HTR-8/SVneo (cell line): ENCODE results near the gene AP3B2.

Experiments used
- DNase-seq: peaks from one replicate; pipeline ENCODE4 v3.0.0; 2011; ENCODE audit warnings: low spot score, mixed read lengths; ENCODE audit not compliant: insufficient read length
- FAIRE-seq: peaks from 2 replicates; lab custom pipeline; 2011; peaks lifted over from hg19 to GRCh38; lab: Jason Lieb, UNC

The AP3B2 gene

DNA sequence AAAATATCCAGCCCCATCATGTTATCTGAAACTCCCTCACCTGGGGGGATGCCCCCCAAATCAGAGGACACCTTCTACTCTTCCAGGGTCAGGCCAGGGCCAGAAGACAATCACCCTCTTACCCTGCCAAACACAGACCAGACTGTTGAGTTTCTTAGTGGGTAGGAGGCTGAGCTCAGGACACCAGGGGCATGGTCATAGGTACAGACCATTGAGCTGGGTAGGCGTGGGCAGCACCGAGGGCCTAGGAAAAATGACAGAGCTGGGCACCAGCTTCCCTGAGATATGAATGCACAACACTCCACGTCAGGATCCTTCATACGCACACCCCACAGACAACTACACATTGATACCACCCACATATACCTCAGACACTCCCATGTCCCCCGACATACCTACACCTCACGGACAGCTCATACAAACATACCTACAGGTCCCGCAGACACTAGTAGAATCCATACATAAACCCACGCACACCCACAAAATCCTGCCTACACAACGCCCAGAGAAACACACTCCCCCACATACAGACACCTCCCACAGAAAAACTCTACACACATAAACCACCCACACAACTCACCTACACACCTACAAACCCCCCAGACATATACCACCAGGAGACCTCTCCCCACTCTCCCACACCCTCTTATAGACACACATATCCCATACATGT is 11.8 kb downstream of the AP3B2 start:
- FAIRE-seq (no peak), DNase-seq (no peak)

DNA sequence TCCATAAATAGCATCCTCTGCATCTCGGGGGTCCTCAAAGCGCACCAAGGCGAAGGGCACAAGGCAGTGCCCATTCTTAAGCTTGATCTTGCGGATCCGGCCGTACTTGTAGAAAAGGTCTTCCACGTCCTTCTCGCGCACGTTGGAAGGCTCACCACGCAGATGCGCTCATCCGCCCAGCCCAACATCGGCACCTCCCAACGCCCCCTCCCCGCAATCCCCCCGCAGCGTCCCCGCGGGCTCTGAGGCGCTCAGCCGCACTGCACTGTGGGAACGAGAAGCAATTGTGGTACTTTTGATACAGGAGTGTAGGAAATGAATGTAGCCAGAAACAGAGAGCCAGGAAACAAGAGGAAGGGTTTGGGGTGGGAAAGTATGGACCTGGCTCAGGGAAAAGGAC is 17.5 kb downstream of the AP3B2 start:
- no peak for DNase-seq
- no peak for FAIRE-seq

DNA sequence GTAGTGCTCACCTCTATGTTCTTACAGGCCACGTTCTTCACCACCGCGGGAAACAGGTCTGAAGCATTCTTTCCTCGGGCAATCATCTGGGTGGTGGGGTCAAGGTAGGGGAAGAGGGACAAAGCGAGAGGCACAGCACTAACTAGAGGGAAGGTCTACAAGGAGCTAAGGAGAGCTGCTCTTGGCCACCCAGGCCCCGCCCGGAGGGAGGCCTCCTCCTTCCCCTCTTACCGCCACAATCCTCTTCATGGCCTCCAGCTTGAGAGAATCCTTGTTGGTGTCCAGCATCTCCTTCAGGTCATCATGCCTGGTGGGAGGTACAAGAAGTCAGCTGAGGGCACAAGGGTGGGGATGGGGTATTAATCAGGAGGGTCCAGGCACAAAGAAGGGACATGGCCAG is 20.5 kb downstream of the AP3B2 start:
- DNase-seq: no peak
- no peak for FAIRE-seq

DNA sequence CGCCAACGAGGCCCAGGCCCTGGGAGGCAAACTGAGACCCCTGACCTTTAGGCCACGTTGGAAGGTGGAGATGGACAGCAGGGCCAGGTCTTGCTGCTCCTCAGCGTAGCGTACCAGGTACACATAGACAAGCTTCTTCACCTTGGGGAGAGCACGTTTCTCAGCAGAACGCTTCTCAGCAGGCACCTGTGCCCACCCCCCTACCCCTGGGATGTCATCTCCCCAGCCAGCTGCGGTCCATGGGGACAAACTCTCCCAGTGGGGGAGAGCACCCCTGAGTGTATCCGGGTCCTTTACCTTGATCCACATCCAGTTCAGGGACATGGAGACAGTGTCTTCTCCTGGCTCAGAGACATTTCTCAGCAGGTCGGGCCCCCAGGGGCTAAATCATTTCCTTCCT is 21.0 kb downstream of the AP3B2 start:
- FAIRE-seq (no peak), DNase-seq (no peak)

DNA sequence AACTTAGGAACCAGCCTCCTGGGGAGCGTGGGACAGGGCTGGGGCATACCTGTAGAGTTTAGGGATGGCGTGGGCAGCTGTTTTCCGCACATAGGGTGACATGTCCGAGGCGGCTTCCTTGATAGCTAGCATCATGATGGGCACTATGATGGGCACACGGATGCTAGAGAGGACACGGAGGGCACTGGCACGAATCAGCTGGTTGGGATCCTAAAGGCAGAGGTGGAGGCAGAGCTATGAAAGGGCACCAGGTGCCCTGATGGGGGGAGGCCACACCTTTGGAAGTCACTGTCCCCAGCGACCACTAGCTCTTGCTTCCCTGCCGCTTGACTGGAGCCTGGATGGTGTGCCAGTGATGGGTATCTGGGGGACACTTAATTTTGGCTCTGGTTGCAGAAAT is 28.3 kb downstream of the AP3B2 start:
- FAIRE-seq: no peak
- no peak for DNase-seq

DNA sequence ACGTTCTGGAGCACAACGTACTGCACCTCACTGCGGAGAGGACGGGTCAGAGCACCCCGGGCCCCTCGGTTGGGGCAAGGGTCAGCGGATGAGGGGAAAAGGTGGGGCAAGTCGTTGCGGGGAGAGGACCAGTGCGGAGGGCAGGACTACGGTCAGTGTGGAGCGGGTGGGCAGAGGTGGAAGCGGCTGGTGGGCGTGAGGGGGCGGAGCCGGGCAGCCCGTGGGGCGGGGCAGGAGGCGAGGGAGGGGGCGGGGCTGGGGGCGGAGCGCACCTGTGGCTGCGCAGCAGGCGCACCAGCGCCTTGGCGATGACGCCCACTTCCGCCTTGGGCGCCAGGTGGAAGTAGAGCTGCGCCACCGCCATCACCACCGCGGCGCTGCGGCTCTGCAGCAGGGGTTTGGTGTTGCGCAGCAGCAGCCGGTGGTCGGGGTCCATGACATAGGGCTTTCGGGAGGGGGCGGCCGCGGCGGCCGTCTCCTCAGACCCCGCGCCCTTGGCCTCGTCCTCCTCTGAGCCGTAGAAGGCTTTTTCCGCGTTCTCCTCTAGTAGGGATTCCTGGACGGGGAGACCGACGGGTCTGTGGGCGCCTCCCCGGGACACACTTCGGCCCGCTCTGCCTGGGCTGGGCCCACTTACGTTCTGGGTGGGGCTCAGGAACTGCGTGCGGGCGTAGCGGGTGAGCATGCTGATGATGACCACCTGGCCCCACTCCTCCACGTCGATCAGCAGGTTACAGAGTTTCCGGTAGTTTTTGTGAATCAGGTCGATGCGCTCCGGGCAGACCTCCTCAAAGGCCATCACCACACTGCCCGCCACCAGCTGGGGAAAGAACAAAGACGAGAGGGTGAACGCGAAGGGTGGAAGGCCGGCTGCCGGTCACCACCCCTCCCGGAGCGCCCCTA is 29.2 kb downstream of the AP3B2 start:
- FAIRE-seq: peak; percentile 69
- peak; percentile 57 for DNase-seq

DNA sequence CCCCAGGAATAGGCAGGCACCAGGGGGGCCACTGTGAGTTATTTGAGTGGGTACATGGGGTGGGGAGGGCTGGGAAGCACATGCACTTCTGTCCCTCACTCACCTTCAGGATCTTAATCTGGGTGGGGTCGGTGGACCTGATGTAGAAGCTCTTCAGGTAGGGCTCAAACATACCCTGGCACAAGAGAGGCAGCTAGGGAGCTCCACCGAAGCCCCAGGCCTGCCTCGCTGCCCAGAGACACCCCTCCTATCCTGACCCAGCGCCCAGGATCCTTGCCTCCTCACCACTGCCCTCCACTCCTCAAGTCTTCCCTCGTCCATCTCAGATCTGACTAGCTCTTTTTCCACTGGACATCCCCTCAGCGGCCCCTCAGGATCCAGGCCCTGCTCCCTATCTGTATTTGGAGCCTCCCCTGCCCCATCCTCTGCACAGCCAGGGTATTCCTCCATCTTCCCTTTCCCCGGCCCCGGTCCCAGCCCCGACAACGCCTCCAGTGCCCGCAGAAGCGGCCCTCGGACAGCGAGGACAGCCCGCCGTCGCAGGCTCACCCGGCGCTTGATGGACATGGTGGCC is 30.0 kb downstream of the AP3B2 start:
- DNase-seq (no peak), FAIRE-seq (no peak)

DNA sequence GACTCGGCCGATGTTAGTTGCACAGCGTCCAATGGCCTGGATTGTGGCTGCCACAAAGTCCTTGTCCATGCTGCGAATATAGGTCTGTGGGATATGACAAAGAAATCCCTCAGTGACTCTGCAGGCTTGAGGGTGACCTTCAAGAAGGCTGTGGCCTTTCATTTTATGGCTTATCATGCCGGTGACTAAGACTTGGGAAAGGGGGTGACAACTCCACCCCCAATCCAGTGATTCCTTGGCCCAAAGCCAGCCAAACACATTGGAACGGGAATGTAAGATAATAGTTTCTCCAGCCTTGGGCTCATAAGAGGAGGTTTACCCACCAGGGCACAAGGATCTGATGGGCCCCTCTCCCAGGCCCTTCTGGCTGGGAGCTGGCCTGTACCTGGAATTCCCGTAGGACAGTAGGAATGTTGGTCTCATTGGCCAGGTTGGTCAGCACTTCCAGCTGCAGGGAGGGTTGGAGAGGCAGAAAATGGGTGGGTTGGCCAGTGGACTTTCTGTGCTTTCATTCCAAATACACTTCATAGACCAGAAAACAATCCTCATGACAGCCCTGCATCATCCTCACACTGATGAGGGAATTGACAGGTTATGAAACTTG is 31.9 kb downstream of the AP3B2 start:
- FAIRE-seq (no peak), DNase-seq (no peak)

DNA sequence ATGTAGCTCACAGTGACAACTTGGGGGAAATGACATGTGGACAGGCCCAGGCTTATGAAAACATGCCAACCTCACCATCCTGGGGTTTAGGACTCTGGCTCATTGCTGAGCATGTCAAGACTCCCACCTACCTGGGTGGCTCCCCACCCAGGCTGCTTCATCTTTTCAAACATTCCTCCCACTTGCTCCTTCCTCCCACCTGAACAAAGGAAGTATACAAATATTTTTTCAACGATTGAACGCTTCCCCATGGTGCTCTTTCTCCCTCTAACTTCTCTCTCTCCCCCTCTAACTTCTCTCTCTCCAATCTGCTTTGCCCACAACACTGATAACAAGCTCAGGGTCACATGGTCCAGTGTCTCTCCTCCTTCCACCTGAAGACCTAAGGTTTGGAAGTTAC is 34.8 kb downstream of the AP3B2 start:
- FAIRE-seq (no peak), DNase-seq (no peak)

DNA sequence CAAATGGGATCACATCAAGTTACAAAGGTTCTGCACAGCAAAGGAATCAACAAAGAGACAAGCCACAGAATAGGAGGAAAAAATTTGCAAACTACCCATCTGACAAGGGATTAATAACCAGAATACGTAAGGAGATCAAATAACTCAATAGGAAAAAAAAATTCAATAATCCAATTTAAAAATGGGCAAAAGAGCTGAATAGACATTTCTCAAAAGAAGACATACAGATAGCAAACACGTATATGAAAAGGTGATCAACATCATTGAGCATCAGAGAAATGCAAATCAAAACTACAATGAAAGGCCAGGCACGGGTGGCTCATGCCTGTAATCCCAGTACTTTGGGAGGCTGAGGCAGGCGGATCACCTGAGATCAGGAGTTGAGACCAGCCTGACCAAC is 39.0 kb downstream of the AP3B2 start:
- DNase-seq (no peak), FAIRE-seq (no peak)

DNA sequence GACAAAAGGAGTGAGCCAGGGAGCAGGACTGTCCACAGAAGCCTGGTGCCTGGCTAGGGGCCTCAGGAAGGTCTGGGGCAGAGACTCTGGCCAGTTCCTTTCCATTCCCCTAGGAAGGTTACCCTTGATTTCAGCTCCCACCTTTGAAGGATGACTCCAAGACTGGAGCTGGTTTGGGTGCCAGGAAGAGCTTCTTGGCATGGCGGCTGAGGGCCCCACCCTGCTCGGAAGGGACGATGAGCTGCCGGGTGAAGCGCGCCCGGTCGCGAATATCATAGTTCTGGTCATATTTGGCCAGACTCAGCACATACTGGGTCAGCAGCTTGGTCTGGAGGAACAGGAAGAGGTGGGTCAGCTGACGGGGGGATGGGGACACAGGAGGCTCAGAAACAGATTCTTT is 43.1 kb downstream of the AP3B2 start:
- FAIRE-seq: no peak
- no peak for DNase-seq

DNA sequence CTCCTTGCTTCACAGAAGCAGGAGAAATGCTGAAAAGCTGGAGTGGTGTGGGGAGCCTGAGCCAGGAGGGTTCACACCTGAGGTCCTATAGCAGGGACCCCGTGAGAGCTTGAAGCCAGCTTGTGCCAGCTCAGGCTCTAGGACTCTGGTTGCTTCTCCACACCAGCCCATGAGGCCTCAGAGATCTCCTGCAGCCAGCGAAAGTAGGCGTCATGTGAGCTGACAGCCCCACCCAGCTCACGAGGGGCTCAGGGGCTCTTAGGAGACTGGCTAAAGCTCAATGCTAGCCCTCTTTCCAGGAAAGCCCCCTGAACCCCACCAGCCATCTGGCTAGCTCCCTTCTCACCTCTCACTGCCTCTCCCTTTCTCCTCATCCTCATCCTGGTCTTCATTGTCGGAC is 45.7 kb downstream of the AP3B2 start:
- no peak for FAIRE-seq

DNA sequence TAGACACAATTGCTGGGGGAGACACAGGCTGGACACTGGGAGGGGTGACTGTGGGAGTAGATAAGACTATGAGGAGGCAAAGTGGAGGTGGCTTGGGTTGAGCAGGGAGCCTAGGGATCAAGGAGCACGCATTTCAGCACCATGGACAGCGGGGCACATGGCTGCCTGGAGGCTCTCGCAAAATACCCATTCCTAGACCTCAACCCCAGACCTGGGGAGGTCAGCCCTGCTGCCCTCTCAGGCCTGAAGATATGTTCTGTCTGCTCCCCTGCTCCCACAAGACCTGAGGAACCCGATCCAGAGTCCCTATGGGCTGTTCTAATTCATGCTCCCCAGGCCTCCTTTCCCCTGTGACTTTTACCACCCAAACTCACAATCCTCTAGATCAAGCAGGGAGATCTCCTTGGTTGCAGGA is 46.5 kb downstream of the AP3B2 start:
- DNase-seq (peak; percentile 58), FAIRE-seq (no peak)

More for the DNA sequence above, 45.7 kb downstream of the AP3B2 start:
- no peak for DNase-seq

DNA sequence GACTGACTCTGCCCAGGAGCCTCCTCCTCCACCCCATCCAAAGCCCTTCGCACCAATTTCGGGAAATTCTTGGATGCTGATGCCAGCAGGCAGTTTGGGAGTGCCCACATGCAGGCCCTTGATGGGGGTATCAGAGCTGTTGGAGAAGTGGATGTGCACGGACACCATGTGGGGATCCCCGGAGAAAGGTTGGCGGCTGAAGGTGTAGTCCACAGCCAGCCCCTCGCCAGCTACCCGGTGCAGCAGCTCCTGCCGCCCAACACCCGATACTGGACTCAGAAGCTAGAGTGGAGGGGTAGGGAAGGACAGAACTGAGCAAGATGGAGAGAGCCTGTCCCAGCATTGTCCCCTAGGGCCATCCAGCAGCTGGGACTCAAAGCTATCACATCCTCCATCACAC is 47.0 kb downstream of the AP3B2 start:
- DNase-seq (no peak), FAIRE-seq (no peak)

DNA sequence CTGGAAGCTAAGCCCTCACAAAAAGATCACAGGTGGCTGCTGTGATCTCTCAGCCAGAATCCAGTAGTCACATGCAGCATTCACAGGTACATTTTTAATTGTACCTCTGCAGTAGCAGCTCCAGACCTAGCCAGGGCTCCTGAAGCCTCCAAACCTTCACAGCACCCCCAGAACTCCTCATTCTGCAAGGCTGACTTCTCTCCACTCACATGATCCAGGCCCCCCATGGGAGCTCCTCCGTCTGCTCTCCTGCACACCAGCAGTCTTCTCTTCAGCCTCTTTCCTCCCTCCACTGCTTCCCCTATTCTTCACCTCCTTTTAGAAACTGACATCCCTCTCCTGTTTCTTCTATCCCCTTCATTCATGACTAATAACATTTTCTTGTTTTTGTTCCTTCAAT is 49.3 kb downstream of the AP3B2 start:
- no peak for DNase-seq
- FAIRE-seq: no peak

DNA sequence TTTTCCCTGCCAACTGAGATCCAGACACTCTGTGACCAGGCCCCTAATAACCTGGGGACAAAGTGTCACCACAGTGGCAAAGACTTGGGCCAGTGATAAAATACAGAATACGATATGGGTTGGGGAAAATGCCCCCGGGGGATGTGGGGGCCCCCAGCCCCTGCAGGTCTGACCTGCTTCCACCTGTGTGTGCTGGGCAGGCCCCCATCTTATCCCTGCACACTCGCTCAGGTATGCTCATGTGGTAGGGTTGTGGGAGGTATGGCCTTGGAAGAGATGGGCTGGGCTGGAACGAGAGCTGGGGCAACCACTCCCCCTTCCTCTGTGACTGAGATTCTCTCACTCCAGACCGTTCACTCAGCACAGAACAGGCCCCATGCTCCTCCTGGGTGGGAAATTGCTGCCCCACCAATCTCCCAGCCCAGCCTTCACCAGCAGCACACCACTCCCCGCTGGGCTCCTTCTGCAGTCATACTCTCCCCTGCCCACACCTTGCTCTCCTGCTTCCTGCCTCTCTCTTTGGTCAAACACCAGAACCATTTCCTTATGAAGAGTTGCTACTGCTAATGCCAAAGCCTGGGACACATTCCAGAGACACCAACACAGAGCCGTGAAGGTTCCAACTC is 52.9 kb downstream of the AP3B2 start:
- DNase-seq (no peak), FAIRE-seq (no peak)

DNA sequence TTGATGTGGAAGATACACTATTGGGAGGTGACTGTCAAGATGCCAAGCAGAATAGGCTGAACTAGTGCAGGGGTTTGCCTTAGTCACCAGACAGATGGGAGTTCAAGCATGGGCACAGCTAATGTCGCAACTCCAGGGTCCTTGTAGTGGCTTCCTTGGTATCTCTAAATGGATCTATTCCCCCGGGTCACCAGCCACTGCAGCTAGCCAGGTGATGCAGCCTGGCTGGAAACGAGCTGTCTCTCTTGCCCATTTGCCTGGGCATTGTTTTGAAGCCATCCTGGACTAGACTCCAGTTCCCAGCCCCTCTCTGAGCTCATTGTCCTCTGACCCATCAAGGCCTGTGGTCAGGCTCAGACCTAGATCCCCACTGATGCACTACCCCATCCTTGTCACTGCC is 54.1 kb downstream of the AP3B2 start:
- DNase-seq (no peak), FAIRE-seq (no peak)

DNA sequence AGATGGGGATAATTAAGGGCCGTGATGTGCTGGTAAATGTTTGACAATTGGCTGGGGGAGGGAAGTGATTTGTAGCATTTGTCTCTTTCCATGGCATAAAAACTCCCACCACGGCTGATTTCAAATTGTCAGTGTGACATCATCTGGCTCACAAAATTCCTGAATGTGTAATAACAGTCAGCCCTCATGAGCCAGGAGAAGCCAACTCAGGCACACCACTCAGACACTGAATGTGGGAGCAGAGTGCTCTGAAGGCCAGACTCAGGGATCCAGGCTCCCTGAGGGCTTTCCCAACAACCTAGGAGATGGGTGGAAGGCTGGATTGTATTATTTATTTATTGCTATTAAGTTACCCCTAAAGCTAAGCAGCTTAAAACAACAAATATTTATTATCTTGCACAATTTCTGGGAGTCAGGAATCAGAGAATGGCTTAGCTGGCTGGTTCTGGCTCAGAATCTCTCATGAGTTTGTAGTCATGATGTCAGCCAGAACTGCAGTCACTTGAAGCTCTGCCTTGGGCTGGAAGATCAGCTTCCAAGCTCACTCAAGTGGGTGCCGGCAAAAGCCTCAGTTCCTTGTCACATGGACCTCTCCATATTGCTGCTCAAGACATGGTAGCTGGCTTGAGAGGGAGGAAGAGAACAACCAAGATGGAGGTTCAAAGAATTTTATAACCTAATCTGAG is 56.0 kb downstream of the AP3B2 start:
- no peak for DNase-seq
- no peak for FAIRE-seq

DNA sequence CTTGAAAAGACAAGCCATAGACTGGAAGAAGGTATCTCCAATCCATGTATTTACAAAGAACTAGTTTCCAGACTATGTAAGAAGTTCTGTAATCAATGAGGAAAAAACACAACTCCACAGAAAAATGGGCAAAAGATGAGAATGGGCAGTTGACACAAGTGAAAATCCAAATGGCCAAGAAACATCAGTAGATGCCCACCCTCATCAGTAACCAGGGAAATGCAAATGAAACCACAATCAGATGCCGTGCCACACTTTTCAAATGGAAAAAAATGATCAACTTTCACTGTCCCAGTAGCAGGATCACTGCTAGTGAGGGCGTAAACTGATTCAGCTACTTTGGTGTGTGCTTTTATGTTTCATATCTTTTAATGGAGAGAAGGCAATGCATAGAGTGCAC is 58.0 kb downstream of the AP3B2 start:
- FAIRE-seq: no peak
- DNase-seq: no peak
